ENCODE measurements around the gene MELTF. TPM values are rescaled to one million over a fixed set of nuclear protein-coding genes. Genes with fewer than 3 reads are reported as not detected.

MELTF gene
- total RNA-seq, 2 experiments from 2014 or later = 7.6 to 8.2 TPM

DNA sequence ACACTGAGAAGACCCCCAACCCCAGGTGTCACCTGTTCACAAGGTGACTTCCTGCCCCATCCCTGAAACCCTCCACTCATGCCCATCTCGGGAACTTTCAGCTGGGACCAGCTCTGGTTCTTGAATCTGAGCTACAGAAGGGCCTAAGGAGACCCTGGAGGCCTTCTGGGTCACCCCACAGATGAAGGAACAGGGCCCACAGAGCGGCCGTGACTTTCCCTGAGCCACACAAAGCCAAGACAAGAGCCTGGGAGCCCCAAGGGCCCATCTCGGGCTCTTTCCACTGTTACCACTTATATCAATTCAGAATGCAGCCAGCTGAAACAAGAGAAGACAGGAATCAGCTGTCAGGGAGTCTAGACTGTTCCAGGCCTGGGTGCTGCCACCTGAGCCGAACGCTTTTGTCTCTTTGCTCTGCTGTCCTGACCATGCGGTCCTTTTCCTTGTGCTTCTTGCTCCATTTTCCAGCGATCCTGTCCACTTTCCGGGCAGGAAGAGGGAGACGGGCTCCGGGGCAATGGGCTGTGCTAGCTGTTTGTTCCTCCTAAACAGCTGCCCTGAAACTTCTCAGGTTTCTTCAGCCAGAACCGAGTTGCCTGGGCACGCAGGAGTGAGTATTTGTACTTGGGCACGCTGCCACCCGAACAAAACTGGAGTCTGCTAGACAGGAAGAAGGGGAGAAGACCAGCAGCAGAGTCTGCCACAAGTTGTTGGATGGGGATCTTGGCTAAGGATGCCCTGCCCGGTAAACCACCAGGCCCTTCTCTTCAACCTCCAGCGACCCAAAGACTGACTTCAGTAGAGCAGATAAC is 33.0 kb downstream of the MELTF start:
- DNase-seq = no peak
- H3K36me3 Mint-ChIP-seq (ENCODE audit: low read depth) = no peaks in the 10 kb centered on the region
- no peak overlapping the region for H3K4me3 Mint-ChIP-seq
- ChIA-PET POLR2A (no interaction called here), CTCF (no interaction called here)
- H3K9me3 Mint-ChIP-seq (ENCODE audit: insufficient read depth) = no peaks in the 10 kb centered on the region
- no peak overlapping the region for H3K27ac Mint-ChIP-seq
- peaks cover 1% of the 10 kb centered on the region for H3K4me1 Mint-ChIP-seq (ENCODE audit: low read depth)
- no peak for ATAC-seq
- no peaks in the 10 kb centered on the region for H3K27me3 Mint-ChIP-seq (ENCODE audit: low read depth)

DNA sequence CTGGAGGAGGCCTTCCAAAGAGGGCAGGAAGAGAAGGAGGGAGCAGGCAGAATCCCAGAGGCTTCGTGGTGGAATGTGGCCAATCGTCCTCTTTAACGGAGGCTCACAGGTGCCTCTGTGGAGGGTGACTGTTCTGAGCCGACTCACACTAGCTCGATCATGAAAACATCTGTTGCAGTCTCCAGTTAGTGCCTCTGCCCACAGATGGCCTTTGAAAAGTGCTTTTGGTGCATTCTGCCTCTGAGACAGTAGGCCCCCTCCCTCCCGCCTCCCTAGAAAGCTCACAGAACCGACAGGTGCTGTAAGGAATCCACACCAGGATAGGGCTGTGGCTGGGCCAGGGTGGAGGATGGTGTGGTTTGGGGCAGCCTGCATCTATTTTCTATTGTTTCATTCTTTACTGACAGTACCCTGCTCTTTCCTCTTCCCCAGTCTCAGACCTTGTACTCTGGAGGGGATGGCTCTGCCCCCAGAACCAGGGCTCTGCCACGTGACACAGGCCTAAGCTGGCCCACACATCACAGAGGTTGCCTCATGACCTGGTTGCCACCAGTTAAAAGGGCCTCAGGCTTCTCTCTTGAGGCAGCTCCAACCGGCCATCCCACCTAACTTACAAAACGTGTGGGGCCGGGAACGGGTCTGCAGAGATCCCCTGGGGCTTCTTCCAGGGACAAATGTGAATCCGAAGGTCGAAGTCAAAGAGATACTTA is 33.8 kb downstream of the MELTF start:
- no peak overlapping the region for H3K4me3 Mint-ChIP-seq
- ChIA-PET POLR2A (no interaction called here), CTCF (no interaction called here)
- no peaks in the 10 kb centered on the region for H3K4me1 Mint-ChIP-seq (ENCODE audit: low read depth)
- DNase-seq (no peak), ATAC-seq (no peak)
- H3K9me3 Mint-ChIP-seq (ENCODE audit: insufficient read depth) = no peaks in the 10 kb centered on the region
- H3K27ac Mint-ChIP-seq = no peak overlapping the region
- no peaks in the 10 kb centered on the region for H3K36me3 Mint-ChIP-seq (ENCODE audit: low read depth)
- no peaks in the 10 kb centered on the region for H3K27me3 Mint-ChIP-seq (ENCODE audit: low read depth)

DNA sequence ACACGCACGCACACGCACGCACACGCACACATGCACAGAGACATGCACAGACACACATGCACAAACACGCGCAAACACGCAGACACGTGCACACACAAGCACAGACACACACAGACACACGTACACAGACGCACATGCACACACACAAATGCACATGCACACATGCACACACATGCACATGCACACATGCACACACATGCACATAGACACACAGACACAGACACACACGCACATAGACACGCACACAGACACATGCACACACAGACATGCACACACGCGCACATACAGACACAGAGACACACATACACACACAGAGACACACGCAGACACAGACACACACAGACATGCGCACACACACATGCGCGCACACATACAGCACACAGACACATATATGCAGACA is 34.6 kb downstream of the MELTF start:
- no peak overlapping the region for H3K4me3 Mint-ChIP-seq
- no peaks in the 10 kb centered on the region for H3K4me1 Mint-ChIP-seq (ENCODE audit: low read depth)
- POLR2A ChIA-PET = no interaction called here
- H3K27ac Mint-ChIP-seq = no peak overlapping the region
- CTCF ChIA-PET = no interaction called here
- no peak for DNase-seq
- no peaks in the 10 kb centered on the region for H3K36me3 Mint-ChIP-seq (ENCODE audit: low read depth)
- H3K9me3 Mint-ChIP-seq (ENCODE audit: insufficient read depth) = no peaks in the 10 kb centered on the region
- no peak for ATAC-seq
- H3K27me3 Mint-ChIP-seq (ENCODE audit: low read depth) = no peaks in the 10 kb centered on the region

DNA sequence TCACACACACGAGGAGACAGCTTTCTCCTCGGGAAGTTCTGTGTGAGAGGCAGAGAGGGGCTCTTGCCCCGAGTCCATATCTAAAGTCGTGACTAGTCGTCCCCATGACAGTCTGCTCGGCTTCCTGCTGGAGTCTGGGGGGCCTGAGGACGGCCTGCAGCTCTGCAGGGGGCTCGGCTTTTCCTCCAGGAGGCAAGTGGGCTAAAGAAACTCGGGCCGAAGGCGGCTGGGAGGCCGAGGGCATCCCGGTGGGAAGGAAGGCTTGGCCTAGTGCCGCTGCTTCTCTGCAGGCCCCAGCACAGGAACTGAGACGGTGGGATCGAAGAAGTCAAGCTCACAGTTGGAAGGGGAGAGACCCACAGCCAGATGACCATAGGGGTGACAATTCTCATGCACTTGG is 35.6 kb downstream of the MELTF start:
- H3K4me3 Mint-ChIP-seq = no peak overlapping the region
- H3K4me1 Mint-ChIP-seq (ENCODE audit: low read depth) = no peaks in the 10 kb centered on the region
- ChIA-PET POLR2A (no interaction called here), CTCF (interaction anchor here (1.5 kb wide), 1 partner anchor 35 kb away, joined by 3 read pairs; the partner anchor contains the start of gene MELTF)
- DNase-seq (no peak), ATAC-seq (no peak)
- H3K9me3 Mint-ChIP-seq (ENCODE audit: insufficient read depth) = no peaks in the 10 kb centered on the region
- H3K27me3 Mint-ChIP-seq (ENCODE audit: low read depth) = no peaks in the 10 kb centered on the region
- no peak overlapping the region for H3K27ac Mint-ChIP-seq
- no peaks in the 10 kb centered on the region for H3K36me3 Mint-ChIP-seq (ENCODE audit: low read depth)

DNA sequence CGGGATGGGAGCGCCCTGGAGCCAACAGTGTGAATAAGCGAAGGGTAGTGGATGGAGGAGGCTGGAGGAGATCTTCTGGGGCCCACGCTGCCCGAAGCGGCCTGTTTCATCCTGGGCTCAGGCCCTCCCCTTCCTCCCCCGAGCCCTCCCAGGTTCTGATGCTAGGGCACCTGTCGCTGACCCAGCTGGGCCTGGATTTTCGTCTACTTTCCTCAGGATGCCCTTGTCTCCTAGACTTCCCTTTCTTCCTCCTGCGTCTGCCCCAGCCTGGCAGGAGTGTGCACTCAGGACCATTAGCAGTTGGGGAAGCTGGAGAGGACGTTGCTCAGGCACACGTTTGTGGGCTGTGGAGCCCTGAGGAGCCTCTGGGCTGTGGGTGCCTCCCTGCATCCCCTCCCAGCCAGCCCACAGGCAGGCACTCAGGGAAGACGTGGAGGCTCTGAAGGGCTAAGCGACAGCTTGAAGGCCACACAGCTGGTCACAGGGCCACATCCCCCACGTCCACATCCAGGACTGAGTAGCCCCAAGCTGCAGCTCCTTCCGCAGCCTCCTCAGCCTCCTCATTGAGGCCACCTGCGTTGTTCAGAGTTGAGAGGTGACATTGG is 37.1 kb downstream of the MELTF start:
- DNase-seq (no peak), ATAC-seq (no peak)
- H3K27me3 Mint-ChIP-seq (ENCODE audit: low read depth) = peaks cover 4% of the 10 kb centered on the region
- H3K4me3 Mint-ChIP-seq = no peak overlapping the region
- H3K9me3 Mint-ChIP-seq (ENCODE audit: insufficient read depth) = no peaks in the 10 kb centered on the region
- H3K36me3 Mint-ChIP-seq (ENCODE audit: low read depth) = no peaks in the 10 kb centered on the region
- H3K4me1 Mint-ChIP-seq (ENCODE audit: low read depth) = no peaks in the 10 kb centered on the region
- no peak overlapping the region for H3K27ac Mint-ChIP-seq
- ChIA-PET POLR2A (no interaction called here), CTCF (no interaction called here)

DNA sequence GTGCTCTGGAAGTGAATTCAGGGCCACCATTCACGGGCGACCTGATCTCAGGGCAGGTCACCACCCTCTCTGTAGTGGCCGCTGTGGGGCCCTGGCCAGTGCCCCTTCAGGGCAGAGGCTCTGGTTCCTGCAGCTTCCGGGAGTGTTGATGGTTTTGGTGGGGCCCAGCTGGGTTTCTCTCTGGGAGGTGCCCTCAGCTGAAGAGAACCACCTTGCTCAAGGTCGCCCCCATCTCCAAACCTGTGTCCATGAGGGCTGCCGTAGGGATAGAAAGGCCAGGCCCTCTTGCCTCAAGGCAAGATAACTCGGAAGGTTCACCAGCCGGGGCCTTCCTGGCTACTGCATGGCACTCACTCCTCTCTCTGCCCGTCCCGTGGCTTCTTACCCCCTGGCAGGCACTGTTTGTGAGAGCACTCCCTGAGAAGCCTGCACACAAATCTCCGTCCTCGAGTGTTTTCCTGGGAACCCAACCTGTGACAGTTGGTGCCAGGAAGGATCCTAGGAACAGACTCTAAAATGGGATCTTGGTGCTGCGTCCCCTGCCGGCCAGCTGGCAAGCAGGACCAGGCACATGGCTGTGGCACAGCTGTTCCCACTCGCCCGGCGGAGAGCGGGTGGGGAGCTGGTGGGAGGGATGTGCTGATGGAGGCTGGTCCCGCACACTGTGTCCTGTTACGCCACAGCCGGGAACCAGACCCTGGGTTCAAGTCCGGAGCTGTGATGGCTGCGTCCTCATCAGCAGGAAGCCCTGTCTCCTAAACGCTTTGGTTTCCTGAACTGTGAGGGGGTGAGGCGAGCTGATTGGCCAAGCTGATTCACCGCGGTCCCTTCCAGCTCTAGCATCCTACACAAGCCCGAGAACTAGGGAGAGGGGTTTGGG is 37.8 kb downstream of the MELTF start:
- H3K9me3 Mint-ChIP-seq (ENCODE audit: insufficient read depth) = no peaks in the 10 kb centered on the region
- no peaks in the 10 kb centered on the region for H3K4me1 Mint-ChIP-seq (ENCODE audit: low read depth)
- H3K4me3 Mint-ChIP-seq = no peak overlapping the region
- ATAC-seq = no peak
- no peaks in the 10 kb centered on the region for H3K36me3 Mint-ChIP-seq (ENCODE audit: low read depth)
- CTCF ChIA-PET = no interaction called here
- POLR2A ChIA-PET = no interaction called here
- DNase-seq = no peak
- H3K27me3 Mint-ChIP-seq (ENCODE audit: low read depth) = peaks cover 7% of the 10 kb centered on the region
- no peak overlapping the region for H3K27ac Mint-ChIP-seq

DNA sequence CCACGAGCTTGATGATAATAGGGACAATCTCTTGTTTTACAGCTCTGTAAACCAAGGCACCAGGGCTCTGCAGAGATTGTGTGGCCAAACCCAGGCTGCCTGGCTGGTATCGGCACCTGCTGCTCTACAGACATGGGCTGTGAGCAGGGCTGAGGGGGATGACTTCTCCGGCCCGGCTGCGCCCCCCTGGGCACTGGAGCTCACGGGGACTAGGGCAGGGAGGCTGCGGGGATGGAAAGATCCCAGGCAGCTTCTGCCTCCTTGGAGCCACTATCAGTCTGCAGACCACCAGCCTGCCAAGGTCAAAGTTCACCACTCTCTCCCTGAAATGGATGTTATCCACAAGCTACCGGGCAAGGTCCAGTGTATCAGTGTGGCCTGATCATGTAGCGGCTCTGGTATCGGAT is 39.0 kb downstream of the MELTF start:
- no peak overlapping the region for H3K4me3 Mint-ChIP-seq
- H3K9me3 Mint-ChIP-seq (ENCODE audit: insufficient read depth) = no peaks in the 10 kb centered on the region
- ATAC-seq = no peak
- H3K4me1 Mint-ChIP-seq (ENCODE audit: low read depth) = no peaks in the 10 kb centered on the region
- H3K27ac Mint-ChIP-seq = no peak overlapping the region
- H3K27me3 Mint-ChIP-seq (ENCODE audit: low read depth) = peaks cover 7% of the 10 kb centered on the region
- no peak for DNase-seq
- ChIA-PET CTCF (interaction anchor here (1.4 kb wide), 1 partner anchor 12 kb away, joined by 4 read pairs; no protein-coding TSS in a partner anchor), POLR2A (interaction anchor here (1.0 kb wide), 1 partner anchor 49 kb away, joined by 3 read pairs; the partner anchor contains the start of gene NCBP2)
- no peaks in the 10 kb centered on the region for H3K36me3 Mint-ChIP-seq (ENCODE audit: low read depth)

DNA sequence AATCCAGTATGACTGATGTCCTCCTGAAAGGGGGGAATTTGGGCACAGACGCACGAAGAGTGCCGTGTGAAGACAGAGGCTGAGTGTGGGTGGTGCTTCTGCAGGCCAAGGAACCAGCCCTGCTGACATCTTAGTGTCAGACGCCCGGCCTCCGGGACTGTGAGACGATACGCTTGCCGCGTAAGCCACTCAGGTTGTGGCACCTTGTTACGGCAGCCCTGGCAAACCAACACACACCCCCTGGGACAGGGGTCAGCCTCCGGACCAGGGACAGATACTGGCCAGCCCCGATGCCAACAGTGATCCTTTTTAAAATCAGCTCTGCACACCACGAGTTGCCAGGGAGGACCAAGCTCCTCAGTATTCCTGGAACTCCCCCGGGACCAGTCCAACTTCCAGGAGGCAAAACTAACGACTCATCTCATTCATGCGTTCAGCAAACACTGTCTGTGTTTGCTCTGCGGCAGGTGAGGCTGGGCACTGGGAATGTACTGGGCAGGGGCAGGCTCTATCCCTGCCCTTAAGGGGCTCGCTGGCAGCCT is 39.8 kb downstream of the MELTF start:
- Mint-ChIP-seq H3K4me3 (no peak overlapping the region), H3K27ac (no peak overlapping the region), H3K9me3 (ENCODE audit: insufficient read depth) (no peaks in the 10 kb centered on the region), H3K4me1 (ENCODE audit: low read depth) (no peaks in the 10 kb centered on the region), H3K27me3 (ENCODE audit: low read depth) (peaks cover 7% of the 10 kb centered on the region), H3K36me3 (ENCODE audit: low read depth) (no peaks in the 10 kb centered on the region)
- no peak for ATAC-seq
- no peak for DNase-seq
- POLR2A ChIA-PET = no interaction called here
- CTCF ChIA-PET = interaction anchor here (1.4 kb wide), 1 partner anchor 11 kb away, joined by 4 read pairs; no protein-coding TSS in a partner anchor

DNA sequence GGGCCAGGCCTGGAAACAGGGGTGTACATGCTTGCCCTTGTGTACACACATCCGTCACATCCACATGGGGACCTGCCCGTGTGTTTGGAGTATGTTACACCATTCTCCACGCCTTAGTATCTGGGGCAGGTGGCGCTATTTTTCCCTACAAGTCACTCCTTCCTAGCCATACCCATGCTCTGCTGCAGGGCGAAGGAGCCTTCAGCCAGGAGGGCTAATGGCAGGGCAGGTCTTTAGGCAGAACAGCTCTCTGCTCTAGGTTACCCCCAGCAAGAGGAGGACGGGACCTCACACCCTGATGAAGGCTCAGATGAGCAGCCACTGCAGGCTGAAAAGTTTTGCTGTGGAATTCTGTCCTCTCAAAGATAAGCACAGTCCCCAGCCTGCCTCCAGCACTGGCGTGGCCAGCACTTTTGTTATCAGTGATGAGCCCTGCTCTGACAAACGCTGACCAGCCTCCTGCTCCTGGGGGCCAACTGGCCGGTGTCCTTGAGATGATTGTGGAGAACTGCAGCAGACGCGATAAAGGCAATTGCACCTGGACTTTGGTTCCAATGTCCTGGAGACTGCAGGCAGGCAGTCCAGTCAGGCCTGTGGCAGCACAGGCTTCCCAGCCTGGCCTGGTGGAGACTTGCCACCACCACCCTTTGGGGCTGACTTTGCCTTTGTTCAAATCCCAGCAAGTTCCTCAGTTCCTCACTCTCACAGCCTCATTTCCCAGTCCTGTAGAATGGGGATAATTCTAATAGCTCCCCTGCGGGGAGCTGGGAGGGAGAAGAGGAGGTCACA is 41.2 kb downstream of the MELTF start:
- Mint-ChIP-seq H3K4me1 (ENCODE audit: low read depth) (no peaks in the 10 kb centered on the region), H3K36me3 (ENCODE audit: low read depth) (no peaks in the 10 kb centered on the region), H3K27me3 (ENCODE audit: low read depth) (peaks cover 11% of the 10 kb centered on the region), H3K9me3 (ENCODE audit: insufficient read depth) (peaks cover 6% of the 10 kb centered on the region), H3K4me3 (no peak overlapping the region), H3K27ac (no peak overlapping the region)
- CTCF ChIA-PET = no interaction called here
- POLR2A ChIA-PET = no interaction called here
- DNase-seq (no peak), ATAC-seq (no peak)

DNA sequence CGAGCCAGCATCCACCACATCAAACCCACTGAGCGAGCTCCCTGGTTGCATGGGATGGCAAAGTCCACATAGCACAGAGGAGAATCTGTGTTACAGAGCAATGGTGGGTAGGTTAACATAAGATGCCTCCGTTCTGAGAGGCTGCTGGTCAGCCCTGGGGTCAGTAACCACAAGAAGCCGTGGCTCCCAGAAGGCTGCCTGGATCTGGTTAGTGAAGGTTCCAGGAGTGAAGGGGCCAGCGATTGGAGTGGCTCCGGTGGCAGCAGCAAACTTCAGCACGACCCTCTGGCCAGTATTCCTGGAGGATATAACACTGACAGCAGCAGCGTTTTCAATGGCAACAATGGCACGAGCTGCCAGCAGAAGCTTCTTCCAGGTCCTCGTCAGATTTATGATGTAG is 42.6 kb downstream of the MELTF start:
- Mint-ChIP-seq H3K9me3 (ENCODE audit: insufficient read depth) (peaks cover 10% of the 10 kb centered on the region), H3K4me3 (no peak overlapping the region), H3K4me1 (ENCODE audit: low read depth) (no peaks in the 10 kb centered on the region), H3K36me3 (ENCODE audit: low read depth) (peaks cover 4% of the 10 kb centered on the region), H3K27me3 (ENCODE audit: low read depth) (peaks cover 15% of the 10 kb centered on the region), H3K27ac (no peak overlapping the region)
- ChIA-PET CTCF (no interaction called here), POLR2A (no interaction called here)
- ATAC-seq = no peak
- no peak for DNase-seq

Measured in activated CD8-positive, alpha-beta T cell treated with anti-CD3 and anti-CD28 coated beads, Interleukin-2, amount 10 ng/mL, durations not matched to agents 7 days and 5 days (primary cell).